SK-N-SH (cell line): ENCODE results near the gene FSIP1.

Experiments used
- CTCF ChIP-seq: fragments of 200-600 bp; sonication (generic); IDR thresholded peaks from 2 replicates; pipeline ENCODE4 v1.6.1; 2017; ENCODE audit warnings: antibody characterized with exemption, mild to moderate bottlenecking, moderate library complexity
- EP300 ChIP-seq, 2 experiments: IDR thresholded peaks; 2 replicates each; pipeline versions ENCODE4 v1.4.0 to v1.6.1; 2012; ENCODE audit warnings: borderline replicate concordance in 1 of 2, low read depth in 1 of 2, low read length in 1 of 2
- FOXM1 ChIP-seq: IDR thresholded peaks from 2 replicates; pipeline ENCODE4 v1.4.0; 2012; ENCODE audit warnings: low read depth, mild to moderate bottlenecking
- GABPA ChIP-seq: IDR thresholded peaks from 2 replicates; pipeline ENCODE4 v1.4.0; 2012; ENCODE audit warnings: low read depth, mild to moderate bottlenecking
- MXI1 ChIP-seq: IDR thresholded peaks from 2 replicates; pipeline ENCODE4 v1.6.1; 2012; ENCODE audit warnings: mild to moderate bottlenecking, low read depth, low read length, improper control_type of control experiment
- RCOR1 ChIP-seq: fragments of 150-350 bp; IDR thresholded peaks from 2 replicates; pipeline ENCODE4 v1.6.1; 2017; ENCODE audit warnings: antibody characterized with exemption, low read length
- REST ChIP-seq: IDR thresholded peaks from 2 replicates; pipeline ENCODE4 v1.6.1; 2012; ENCODE audit warnings: mild to moderate bottlenecking, low read depth, low read length, moderate library complexity
- SIN3A ChIP-seq: IDR thresholded peaks from 2 replicates; pipeline ENCODE4 v1.6.1; 2012; ENCODE audit warnings: low read depth, mild to moderate bottlenecking, low read length, moderate library complexity, borderline replicate concordance

- TF ChIP-seq EP300 (IDR thresholded peaks at IDR 0.05; ENCODE audit: borderline replicate concordance in 1 of 2, low read depth in 1 of 2, low read length in 1 of 2) (no peak), CTCF (no peak), GABPA (no peak), REST (no peak), MXI1 (no peak), RCOR1 (no peak), SIN3A (no peak), FOXM1 (no peak)
Measured at GRCh38 chr15:39682366-39682765, 100.3 kb downstream of the FSIP1 start.
